Activated CD8-positive, alpha-beta T cell treated with anti-CD3 and anti-CD28 coated beads for 36 hours (primary cell): ENCODE measurements around the gene COBL. TPM values are rescaled to one million over a fixed set of nuclear protein-coding genes. Genes with fewer than 3 reads are reported as not detected.

Experiments used
- ATAC-seq: fragments of 200-7000 bp; cut with Tn5 transposase; one replicate; pipeline ENCODE4 v1.10.0; 2021; ENCODE audit warnings: mild to moderate bottlenecking, moderate library complexity
- CTCF ChIA-PET: fragments of 350-600 bp; sonication (Branson Sonifier 250); formaldehyde crosslinking; loops from one replicate; lab custom pipeline; 2021; ENCODE audit warnings: antibody characterized with exemption; lab: Charles Lee
- POLR2A ChIA-PET: fragments of 350-600 bp; sonication (Branson Sonifier 250); formaldehyde crosslinking; loops from one replicate; lab custom pipeline; 2021; ENCODE audit warnings: antibody characterized with exemption; lab: Charles Lee
- DNase-seq: peaks from one replicate; pipeline ENCODE4 v3.0.0-alpha.2; 2020
- H3K27ac Mint-ChIP-seq: one replicate; pipeline ENCODE4 v1.8.0; 2021; ENCODE audit warnings: mild to moderate bottlenecking, mixed read lengths
- H3K27me3 Mint-ChIP-seq: one replicate; pipeline ENCODE4 v1.8.0; 2021; ENCODE audit warnings: mixed read lengths
- H3K36me3 Mint-ChIP-seq: one replicate; pipeline ENCODE4 v1.8.0; 2021; ENCODE audit warnings: low read depth, mixed read lengths
- H3K4me1 Mint-ChIP-seq: one replicate; pipeline ENCODE4 v1.8.0; 2021; ENCODE audit warnings: low read depth, mixed read lengths
- H3K4me3 Mint-ChIP-seq: one replicate; pipeline ENCODE4 v1.8.0; 2021; ENCODE audit warnings: mild to moderate bottlenecking, moderate library complexity, mixed read lengths
- H3K9me3 Mint-ChIP-seq: one replicate; pipeline ENCODE4 v1.8.0; 2021; ENCODE audit warnings: mixed read lengths
- CTCF ChIP-seq: fragments of 200-600 bp; IDR thresholded peaks from one replicate; pipeline ENCODE4 v1.8.0; 2022; ENCODE audit warnings: antibody characterized with exemption, mild to moderate bottlenecking
- intact Hi-C: fragments of 100-400 bp; cut with micrococcal nuclease; formaldehyde crosslinking; loops from one replicate; pipeline ENCODE4 v1.10.0; 2022
- total RNA-seq, 2 experiments: library from RNA; stranded (reverse); gene quantifications; one replicate each; pipeline ENCODE4 v1.2.3, GENCODE V29; 2021

COBL gene
- total RNA-seq, 2 experiments from 2014 or later = not detected

DNA sequence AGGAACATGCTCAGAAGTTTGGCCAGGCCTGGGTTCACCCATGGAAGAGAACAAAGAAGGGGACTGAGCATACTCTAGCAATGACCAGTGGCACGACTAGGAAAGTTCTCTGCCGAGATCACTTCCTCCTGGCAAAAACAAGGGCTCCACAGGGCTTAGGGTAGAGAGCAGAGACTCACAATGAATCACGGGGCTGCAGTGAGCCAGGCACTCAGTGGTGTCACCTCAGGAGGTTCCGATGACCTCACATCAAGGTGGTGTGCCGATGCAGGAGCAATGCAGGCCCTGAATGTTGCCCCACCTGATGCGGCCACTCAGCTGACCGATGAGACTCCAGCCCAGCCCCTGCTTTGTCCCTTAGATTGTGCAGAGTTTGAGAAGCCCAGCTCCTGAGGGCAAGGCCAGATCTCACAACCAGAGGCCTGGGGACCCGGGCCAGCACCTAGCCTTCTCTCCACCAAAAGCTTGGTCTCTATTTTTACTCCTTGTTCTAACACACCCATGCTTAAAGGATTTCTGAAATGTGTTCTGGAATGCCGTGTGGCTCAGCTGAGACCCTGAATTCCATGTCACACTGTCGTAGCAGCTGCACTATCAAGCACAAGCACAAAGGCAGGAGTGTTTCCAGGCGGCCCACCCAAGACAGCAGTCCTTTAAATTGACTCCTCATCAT lies 60.9 kb downstream of the COBL start:
- H3K4me3 Mint-ChIP-seq = no peak overlapping the region
- no peaks in the 10 kb centered on the region for H3K9me3 Mint-ChIP-seq
- no peaks in the 10 kb centered on the region for H3K4me1 Mint-ChIP-seq
- CTCF ChIA-PET = interaction anchor here (0.6 kb wide), 1 partner anchor 31 kb away, joined by 4 read pairs; no protein-coding TSS in a partner anchor
- H3K27me3 Mint-ChIP-seq = peaks cover 3% of the 10 kb centered on the region
- no peaks in the 10 kb centered on the region for H3K36me3 Mint-ChIP-seq
- DNase-seq = no peak
- TF ChIP-seq CTCF = no peak
- intact Hi-C loops = no loop called here
- H3K27ac Mint-ChIP-seq = no peak overlapping the region
- no peak for ATAC-seq
- POLR2A ChIA-PET = no interaction called here

DNA sequence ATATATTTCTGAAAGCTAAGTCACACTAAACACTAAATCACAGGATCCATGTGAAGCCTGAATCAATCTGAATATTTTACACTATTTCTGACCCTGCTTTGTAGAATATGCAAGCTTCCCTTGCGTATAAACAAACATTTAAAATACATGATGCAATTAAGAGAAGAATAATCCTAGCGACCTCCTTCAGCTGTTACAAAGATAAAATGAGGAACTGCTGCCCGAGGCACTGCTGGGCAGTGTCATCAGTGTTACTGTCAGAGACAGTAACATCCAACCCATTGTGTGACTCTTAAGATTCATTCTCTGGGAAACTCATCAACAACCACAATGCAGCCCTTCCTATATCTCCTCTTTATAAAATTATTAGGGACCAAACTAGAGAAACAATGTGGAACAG lies 61.6 kb downstream of the COBL start:
- intact Hi-C loops = no loop called here
- Mint-ChIP-seq H3K9me3 (no peaks in the 10 kb centered on the region), H3K4me3 (no peak overlapping the region), H3K27ac (no peak overlapping the region), H3K36me3 (no peaks in the 10 kb centered on the region), H3K4me1 (no peaks in the 10 kb centered on the region), H3K27me3 (peaks cover 3% of the 10 kb centered on the region)
- TF ChIP-seq CTCF = no peak
- POLR2A ChIA-PET = no interaction called here
- DNase-seq (no peak), ATAC-seq (no peak)
- CTCF ChIA-PET = interaction anchor here (0.8 kb wide), 1 partner anchor 94 kb away, joined by 3 read pairs; no protein-coding TSS in a partner anchor

GRCh38 chr7:51253157-51253556 lies 63.5 kb downstream of the COBL start:
- H3K36me3 Mint-ChIP-seq = no peaks in the 10 kb centered on the region
- H3K4me1 Mint-ChIP-seq = no peaks in the 10 kb centered on the region
- TF ChIP-seq CTCF = no peak

GRCh38 chr7:51251290-51251689 lies 65.3 kb downstream of the COBL start:
- ChIA-PET POLR2A (no interaction called here), CTCF (no interaction called here)
- Mint-ChIP-seq H3K27ac (no peak overlapping the region), H3K9me3 (no peaks in the 10 kb centered on the region), H3K36me3 (no peaks in the 10 kb centered on the region), H3K4me1 (no peaks in the 10 kb centered on the region), H3K4me3 (no peak overlapping the region), H3K27me3 (no peaks in the 10 kb centered on the region)
- ATAC-seq (no peak), DNase-seq (no peak)
- intact Hi-C loops = no loop called here
- no peak for TF ChIP-seq CTCF

More at GRCh38 chr7:51253157-51253556, 63.5 kb downstream of the COBL start:
- Mint-ChIP-seq H3K9me3 (no peaks in the 10 kb centered on the region), H3K27ac (no peak overlapping the region), H3K27me3 (peaks cover 2% of the 10 kb centered on the region), H3K4me3 (no peak overlapping the region)
- CTCF ChIA-PET = no interaction called here
- intact Hi-C loops = no loop called here
- ATAC-seq = no peak
- POLR2A ChIA-PET = no interaction called here
- DNase-seq = no peak

DNA sequence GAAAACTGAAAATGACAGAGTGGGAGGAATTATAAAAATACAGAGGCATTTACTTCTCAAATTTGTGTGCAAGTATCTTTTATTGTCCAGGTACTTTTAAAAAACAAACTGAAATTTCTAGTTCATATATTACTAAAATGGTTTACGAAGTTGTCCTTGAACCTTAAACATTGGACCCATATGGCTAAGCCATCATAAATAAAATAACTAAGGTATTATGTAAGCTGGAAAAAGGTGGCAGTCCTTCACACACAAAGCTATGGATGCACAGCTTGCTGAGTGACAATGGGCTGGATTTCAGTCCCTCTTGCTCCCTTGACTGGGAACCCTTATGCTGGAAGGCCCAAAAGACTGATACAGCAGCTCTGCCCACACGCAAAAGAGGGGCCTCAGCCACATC lies 66.1 kb downstream of the COBL start:
- TF ChIP-seq CTCF = no peak
- DNase-seq = no peak
- Mint-ChIP-seq H3K27ac (no peak overlapping the region), H3K27me3 (no peaks in the 10 kb centered on the region), H3K4me3 (no peak overlapping the region), H3K9me3 (no peaks in the 10 kb centered on the region), H3K4me1 (no peaks in the 10 kb centered on the region), H3K36me3 (no peaks in the 10 kb centered on the region)
- intact Hi-C loops = no loop called here
- ATAC-seq = no peak
- ChIA-PET CTCF (no interaction called here), POLR2A (no interaction called here)
